HepG2 (cell line): ENCODE results near the gene ZNF343. TPM values are rescaled to one million over a fixed set of nuclear protein-coding genes. Genes with fewer than 3 reads are reported as not detected.
A peak's percentile ranks its signal among the peaks of the same experiment; 100 is the strongest.

Source experiments
- ATF7-NPFF ChIP-seq: sonication (generic); formaldehyde crosslinking; IDR thresholded peaks from 2 replicates; pipeline ENCODE4 v1.8.1; 2023; ENCODE audit warnings: mild to moderate bottlenecking, low read depth, missing genetic modification reagents, moderate library complexity
- CBFB ChIP-seq: sonication (generic); formaldehyde crosslinking; IDR thresholded peaks from 2 replicates; pipeline ENCODE4 v1.4.0; 2020; ENCODE audit warnings: missing genetic modification reagents
- FOSL1 ChIP-seq: sonication (generic); formaldehyde crosslinking; IDR thresholded peaks from 2 replicates; pipeline ENCODE4 v1.9.0; 2021; ENCODE audit warnings: missing genetic modification reagents, borderline replicate concordance
- GATA4 ChIP-seq: sonication (generic); IDR thresholded peaks from 2 replicates; pipeline ENCODE4 v1.6.1; 2016; ENCODE audit warnings: antibody characterized with exemption, low read depth, borderline replicate concordance
- GZF1 ChIP-seq: sonication (generic); formaldehyde crosslinking; IDR thresholded peaks from 2 replicates; pipeline ENCODE4 v1.5.1; 2020; ENCODE audit warnings: mild to moderate bottlenecking, missing genetic modification reagents
- IRF2 ChIP-seq: IDR thresholded peaks from 2 replicates; pipeline ENCODE4 v1.6.1; 2018; ENCODE audit warnings: missing genetic modification reagents, missing compliant biosample characterization
- KDM1A ChIP-seq: IDR thresholded peaks from 2 replicates; pipeline ENCODE4 v1.6.1; 2016; ENCODE audit warnings: missing compliant biosample characterization
- MEF2D ChIP-seq: sonication (generic); formaldehyde crosslinking; IDR thresholded peaks from 2 replicates; pipeline ENCODE4 v1.5.1; 2020; ENCODE audit warnings: mild to moderate bottlenecking, missing genetic modification reagents
- NBN ChIP-seq: fragments of 450-650 bp; conservative IDR thresholded peaks from 2 replicates; pipeline ENCODE4 v1.6.1; 2017
- NR2F6 ChIP-seq, 2 experiments: IDR thresholded peaks; 2 replicates each; pipeline ENCODE4 v1.6.1; 2016; ENCODE audit warnings: antibody characterized with exemption in 1 of 2, mild to moderate bottlenecking in 1 of 2
- SOX5 ChIP-seq: IDR thresholded peaks from 2 replicates; pipeline ENCODE4 v1.6.1; 2016; ENCODE audit warnings: borderline replicate concordance
- STAG1 ChIP-seq: sonication (generic); formaldehyde crosslinking; IDR thresholded peaks from 2 replicates; pipeline ENCODE4 v1.4.0; 2020; ENCODE audit warnings: missing genetic modification reagents
- TCF7L2 ChIP-seq: IDR thresholded peaks from 2 replicates; pipeline ENCODE4 v1.6.1; 2011; ENCODE audit warnings: mild to moderate bottlenecking, low read depth, low read length, moderate library complexity
- TEAD2 ChIP-seq: sonication (generic); formaldehyde crosslinking; IDR thresholded peaks from 2 replicates; pipeline ENCODE4 v1.9.0; 2021; ENCODE audit warnings: missing genetic modification reagents
- ZFP36 ChIP-seq: fragments of 150-350 bp; IDR thresholded peaks from 2 replicates; pipeline ENCODE4 v1.6.1; 2018; ENCODE audit warnings: borderline replicate concordance, low read length, low read depth; ENCODE audit not compliant: partially characterized antibody
- ZIK1 ChIP-seq: sonication (generic); formaldehyde crosslinking; IDR thresholded peaks from 2 replicates; pipeline ENCODE4 v1.5.0; 2020; ENCODE audit warnings: mild to moderate bottlenecking, low read depth, missing genetic modification reagents, borderline replicate concordance
- ZNF225 ChIP-seq: sonication (generic); formaldehyde crosslinking; IDR thresholded peaks from 2 replicates; pipeline ENCODE4 v1.4.0; 2020; ENCODE audit warnings: mild to moderate bottlenecking, missing genetic modification reagents
- ZNF230 ChIP-seq: sonication (generic); formaldehyde crosslinking; IDR thresholded peaks from 2 replicates; pipeline ENCODE4 v1.4.0; 2020; ENCODE audit warnings: mild to moderate bottlenecking, missing genetic modification reagents
- ZNF234 ChIP-seq: sonication (generic); formaldehyde crosslinking; conservative IDR thresholded peaks from 2 replicates; pipeline ENCODE4 v1.5.1; 2020; ENCODE audit warnings: mild to moderate bottlenecking, missing genetic modification reagents
- ZNF549 ChIP-seq: sonication (generic); formaldehyde crosslinking; IDR thresholded peaks from 2 replicates; pipeline ENCODE4 v1.5.0; 2020; ENCODE audit warnings: missing genetic modification reagents
- ZNF749 ChIP-seq: sonication (generic); formaldehyde crosslinking; IDR thresholded peaks from 2 replicates; pipeline ENCODE4 v1.8.0; 2022; ENCODE audit warnings: mild to moderate bottlenecking, missing genetic modification reagents, moderate library complexity, borderline replicate concordance
- ZNF782 ChIP-seq: sonication (generic); formaldehyde crosslinking; IDR thresholded peaks from 2 replicates; pipeline ENCODE4 v1.4.0; 2020; ENCODE audit warnings: missing genetic modification reagents, mild to moderate bottlenecking, borderline replicate concordance
- ZSCAN30 ChIP-seq: sonication (generic); formaldehyde crosslinking; IDR thresholded peaks from 2 replicates; pipeline ENCODE4 v1.5.0; 2020; ENCODE audit warnings: mild to moderate bottlenecking, missing genetic modification reagents
- polyA plus RNA-seq, 8 experiments: library from polyadenylated mRNA; depleted of rRNA in 3 of 8; stranded (reverse) in 7 of 8; unstranded in 1 of 8; fragments of >200 nt; fragmentation: Illumina TruSeq in 4 of 8; extraction: Trizol in 4 of 8; gene quantifications; 2 replicates each; pipeline versions ENCODE4 v1.2.1 to v1.2.3, GENCODE V29; 2011 to 2016; ENCODE audit warnings: low read depth in 4 of 8, missing spikeins in 1 of 8, mixed read lengths in 1 of 8; ENCODE audit not compliant: insufficient read depth in 1 of 8
- total RNA-seq, 5 experiments: library from RNA; depleted of rRNA; stranded (reverse); fragments of >200 nt; fragmentation: Illumina TruSeq; extraction: Trizol; gene quantifications; 2 replicates each; pipeline ENCODE4 v1.2.3, GENCODE V29; 2016; ENCODE audit warnings: low read depth in 1 of 5
- TF ChIP-seq, protein P1 (sequence below): sonication (generic); formaldehyde crosslinking; IDR thresholded peaks from 2 replicates; pipeline ENCODE4 v1.5.0; 2020; ENCODE audit warnings: missing genetic modification reagents
- TF ChIP-seq, protein P2 (sequence below): sonication (generic); formaldehyde crosslinking; IDR thresholded peaks from 2 replicates; pipeline ENCODE4 v1.4.0; 2020; ENCODE audit warnings: missing genetic modification reagents; ENCODE audit errors: not compliant biosample characterization
- TF ChIP-seq, protein P3 (sequence below): sonication (generic); formaldehyde crosslinking; IDR thresholded peaks from 2 replicates; pipeline ENCODE4 v1.5.1; 2020; ENCODE audit warnings: missing genetic modification reagents, mild to moderate bottlenecking, borderline replicate concordance
- TF ChIP-seq, protein P4 (sequence below): sonication (generic); formaldehyde crosslinking; IDR thresholded peaks from 2 replicates; pipeline ENCODE4 v1.5.0; 2020; ENCODE audit warnings: missing genetic modification reagents

Gene ZNF343
- total and polyA plus RNA-seq, 2 of the 13 experiments (the other 11 are each of a cell fraction or from before 2014, with no cell fraction given), result 16.4 to 22.1 TPM

DNA sequence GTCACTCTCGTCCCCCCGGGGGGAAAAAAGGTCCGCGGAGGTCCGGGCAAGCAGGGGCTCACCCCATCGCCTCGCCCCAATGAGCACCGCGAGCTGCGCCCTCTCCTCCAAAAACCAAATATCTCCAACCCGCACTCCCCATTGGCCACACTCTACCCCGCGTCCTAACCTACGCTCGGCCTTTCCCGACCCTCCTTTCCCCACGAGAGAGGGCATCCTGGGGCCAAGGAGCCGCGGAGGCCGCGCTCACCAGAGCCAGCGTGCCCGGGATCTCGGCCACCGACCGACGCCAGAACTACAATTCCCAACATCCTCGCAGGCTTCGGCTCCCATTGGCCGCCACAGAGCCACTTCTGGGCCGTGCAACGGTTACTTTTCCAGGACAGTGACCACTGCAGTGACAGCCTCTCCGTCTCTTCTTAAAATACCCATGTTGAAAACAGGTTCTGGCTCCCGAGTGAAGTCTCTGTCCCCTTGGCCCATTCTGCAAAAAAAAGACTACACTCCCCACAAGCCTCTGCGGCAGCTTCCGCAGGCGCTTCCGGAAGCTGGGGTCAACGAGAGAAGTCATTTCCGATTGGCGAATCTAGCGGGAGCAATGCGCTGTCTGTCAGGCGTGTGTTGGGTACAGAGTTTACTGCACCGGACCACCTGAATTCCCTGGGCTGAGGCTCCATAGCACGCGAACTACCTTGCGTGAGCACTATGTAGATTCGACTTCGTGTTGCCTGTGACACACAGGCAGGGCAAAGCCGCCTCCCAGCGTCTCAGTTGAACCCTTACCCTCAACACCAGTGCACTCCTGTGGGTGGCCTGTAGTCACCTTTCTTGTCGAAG lies at the start of gene ZNF343 (continued):
- TF ChIP-seq TEAD2, result peak; percentile 84
- TF ChIP-seq, protein P1, sequence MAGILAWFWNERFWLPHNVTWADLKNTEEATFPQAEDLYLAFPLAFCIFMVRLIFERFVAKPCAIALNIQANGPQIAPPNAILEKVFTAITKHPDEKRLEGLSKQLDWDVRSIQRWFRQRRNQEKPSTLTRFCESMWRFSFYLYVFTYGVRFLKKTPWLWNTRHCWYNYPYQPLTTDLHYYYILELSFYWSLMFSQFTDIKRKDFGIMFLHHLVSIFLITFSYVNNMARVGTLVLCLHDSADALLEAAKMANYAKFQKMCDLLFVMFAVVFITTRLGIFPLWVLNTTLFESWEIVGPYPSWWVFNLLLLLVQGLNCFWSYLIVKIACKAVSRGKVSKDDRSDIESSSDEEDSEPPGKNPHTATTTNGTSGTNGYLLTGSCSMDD (CRISPR knock-in tag), result peak; percentile 84; the same call in 1 of the 2 replicates
- no peak for TF ChIP-seq ZNF230 (CRISPR knock-in tag)
- TF ChIP-seq CBFB, result 0 out of 2 replicates have a peak, but pooled peaks have one; percentile 15
- TF ChIP-seq ZNF749 (CRISPR knock-in tag), result 0 out of 2 replicates have a peak, but pooled peaks have one; percentile 60
- TF ChIP-seq, protein P2, sequence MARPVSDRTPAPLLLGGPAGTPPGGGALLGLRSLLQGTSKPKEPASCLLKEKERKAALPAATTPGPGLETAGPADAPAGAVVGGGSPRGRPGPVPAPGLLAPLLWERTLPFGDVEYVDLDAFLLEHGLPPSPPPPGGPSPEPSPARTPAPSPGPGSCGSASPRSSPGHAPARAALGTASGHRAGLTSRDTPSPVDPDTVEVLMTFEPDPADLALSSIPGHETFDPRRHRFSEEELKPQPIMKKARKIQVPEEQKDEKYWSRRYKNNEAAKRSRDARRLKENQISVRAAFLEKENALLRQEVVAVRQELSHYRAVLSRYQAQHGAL (CRISPR knock-in tag), result no peak
- peak; percentile 38 for TF ChIP-seq ZNF225 (CRISPR knock-in tag)
- peak; percentile 15; the same call in 1 of the 2 replicates for TF ChIP-seq FOSL1 (CRISPR knock-in tag)
- peak; percentile 59; the same call in 1 of the 2 replicates for TF ChIP-seq ZNF782 (CRISPR knock-in tag)
- no peak for TF ChIP-seq ZFP36
- TF ChIP-seq ZNF234, result peak; percentile 88; the same call in 1 of the 2 replicates
- TF ChIP-seq IRF2, result peak; percentile 82; the same call in 1 of the 2 replicates
- TF ChIP-seq ZNF549, result no peak
- TF ChIP-seq KDM1A (CRISPR knock-in tag), result no peak
- TF ChIP-seq ZSCAN30 (CRISPR knock-in tag), result peak; percentile 87; the same call in 1 of the 2 replicates
- peak; percentile 58; the same call in 1 of the 2 replicates for TF ChIP-seq ATF7-NPFF (CRISPR knock-in tag)
- TF ChIP-seq NR2F6 (IDR thresholded peaks at IDR 0.05), result peak; percentile 71
- peak; percentile 53; the same call in 1 of the 2 replicates for TF ChIP-seq NR2F6 (CRISPR knock-in tag; IDR thresholded peaks at IDR 0.05)
- TF ChIP-seq, protein P3, sequence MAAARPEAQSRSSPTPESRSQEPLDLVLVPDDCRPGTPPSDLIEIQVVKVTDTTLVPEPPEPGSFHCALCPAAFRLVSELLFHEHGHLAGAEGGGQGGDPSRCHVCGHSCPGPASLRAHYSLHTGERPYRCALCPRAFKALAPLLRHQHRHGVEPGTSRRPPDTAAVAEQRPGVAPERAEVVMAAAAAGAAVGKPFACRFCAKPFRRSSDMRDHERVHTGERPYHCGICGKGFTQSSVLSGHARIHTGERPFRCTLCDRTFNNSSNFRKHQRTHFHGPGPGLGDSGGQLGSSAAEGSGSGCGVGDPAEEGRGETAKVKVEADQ (CRISPR knock-in tag), result no peak; the same call in 1 of the 2 replicates
- no peak; the same call in 1 of the 2 replicates for TF ChIP-seq MEF2D
- no peak for TF ChIP-seq NBN
- no peak for TF ChIP-seq GATA4
- TF ChIP-seq STAG1 (CRISPR knock-in tag), result no peak
- TF ChIP-seq SOX5 (CRISPR knock-in tag), result no peak
- TF ChIP-seq, protein P4, sequence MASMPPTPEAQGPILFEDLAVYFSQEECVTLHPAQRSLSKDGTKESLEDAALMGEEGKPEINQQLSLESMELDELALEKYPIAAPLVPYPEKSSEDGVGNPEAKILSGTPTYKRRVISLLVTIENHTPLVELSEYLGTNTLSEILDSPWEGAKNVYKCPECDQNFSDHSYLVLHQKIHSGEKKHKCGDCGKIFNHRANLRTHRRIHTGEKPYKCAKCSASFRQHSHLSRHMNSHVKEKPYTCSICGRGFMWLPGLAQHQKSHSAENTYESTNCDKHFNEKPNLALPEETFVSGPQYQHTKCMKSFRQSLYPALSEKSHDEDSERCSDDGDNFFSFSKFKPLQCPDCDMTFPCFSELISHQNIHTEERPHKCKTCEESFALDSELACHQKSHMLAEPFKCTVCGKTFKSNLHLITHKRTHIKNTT (CRISPR knock-in tag), result no peak
- no peak; the same call in 1 of the 2 replicates for TF ChIP-seq GZF1 (CRISPR knock-in tag)
- TF ChIP-seq ZIK1 (CRISPR knock-in tag), result peak; percentile 60; the same call in 1 of the 2 replicates
- no peak for TF ChIP-seq TCF7L2
